ENCODE results near the gene RAG1. TPM values are rescaled to one million over a fixed set of nuclear protein-coding genes. Genes with fewer than 3 reads are reported as not detected.

RAG1 gene
- total RNA-seq, 4 donors from 2014 or later, result 0.04 to 0.34 (median 0.24) TPM

DNA sequence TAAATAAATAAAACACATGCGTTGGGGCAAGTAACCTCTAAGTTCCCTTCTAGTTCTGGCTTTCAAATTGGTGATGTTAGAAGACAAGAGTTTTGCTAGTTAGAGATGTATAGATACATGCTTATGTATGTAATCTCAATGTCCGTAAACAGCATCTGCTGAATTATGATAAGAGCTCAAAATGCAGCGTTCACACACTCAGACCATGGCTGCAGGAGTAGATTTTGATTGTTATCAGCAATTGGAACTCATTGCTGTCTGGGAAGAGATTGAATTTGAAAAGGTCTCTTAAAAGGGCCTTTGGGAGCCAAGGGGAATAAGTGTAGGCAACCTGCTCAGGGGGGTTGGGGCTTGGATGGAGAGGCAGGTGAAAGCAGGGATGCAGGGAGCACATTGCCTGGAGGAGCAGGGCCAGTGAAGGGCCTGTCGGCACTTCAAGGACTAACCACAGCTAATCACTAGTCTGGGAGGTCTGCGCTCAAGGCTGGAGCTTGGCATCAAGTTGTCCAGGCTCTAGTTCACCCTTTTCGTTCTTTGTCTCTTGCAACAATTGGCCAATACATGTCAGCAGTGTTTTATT, 2.7 kb upstream of the RAG1 start:
- Histone ChIP-seq H3K27me3 (peaks cover 0 to 11% (median 0%) of the 10 kb centered on the region in 4 donors), H3K9me3 (no peaks in the 10 kb centered on the region), H3K4me3 (no peak overlapping the region), H3K27ac (no peak overlapping the region), H3K36me3 (no peaks in the 10 kb centered on the region), H3K4me1 (peaks cover 0 to 6% (median 3%) of the 10 kb centered on the region in 3 donors)
- no peak for DNase-seq
- intact Hi-C loops (cut with DNase I), result loop anchor here (10.0 kb wide), 1 partner anchor 110 kb away; no protein-coding TSS in a partner anchor
- TF ChIP-seq POLR2A (IDR thresholded peaks at IDR 0.05), result no peak
- TF ChIP-seq, protein P1, sequence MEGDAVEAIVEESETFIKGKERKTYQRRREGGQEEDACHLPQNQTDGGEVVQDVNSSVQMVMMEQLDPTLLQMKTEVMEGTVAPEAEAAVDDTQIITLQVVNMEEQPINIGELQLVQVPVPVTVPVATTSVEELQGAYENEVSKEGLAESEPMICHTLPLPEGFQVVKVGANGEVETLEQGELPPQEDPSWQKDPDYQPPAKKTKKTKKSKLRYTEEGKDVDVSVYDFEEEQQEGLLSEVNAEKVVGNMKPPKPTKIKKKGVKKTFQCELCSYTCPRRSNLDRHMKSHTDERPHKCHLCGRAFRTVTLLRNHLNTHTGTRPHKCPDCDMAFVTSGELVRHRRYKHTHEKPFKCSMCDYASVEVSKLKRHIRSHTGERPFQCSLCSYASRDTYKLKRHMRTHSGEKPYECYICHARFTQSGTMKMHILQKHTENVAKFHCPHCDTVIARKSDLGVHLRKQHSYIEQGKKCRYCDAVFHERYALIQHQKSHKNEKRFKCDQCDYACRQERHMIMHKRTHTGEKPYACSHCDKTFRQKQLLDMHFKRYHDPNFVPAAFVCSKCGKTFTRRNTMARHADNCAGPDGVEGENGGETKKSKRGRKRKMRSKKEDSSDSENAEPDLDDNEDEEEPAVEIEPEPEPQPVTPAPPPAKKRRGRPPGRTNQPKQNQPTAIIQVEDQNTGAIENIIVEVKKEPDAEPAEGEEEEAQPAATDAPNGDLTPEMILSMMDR (IDR thresholded peaks at IDR 0.05), result no peak
- 66 to 69% methylated on average over 6 of the region's 6 CpGs for WGBS, 2 donors

DNA sequence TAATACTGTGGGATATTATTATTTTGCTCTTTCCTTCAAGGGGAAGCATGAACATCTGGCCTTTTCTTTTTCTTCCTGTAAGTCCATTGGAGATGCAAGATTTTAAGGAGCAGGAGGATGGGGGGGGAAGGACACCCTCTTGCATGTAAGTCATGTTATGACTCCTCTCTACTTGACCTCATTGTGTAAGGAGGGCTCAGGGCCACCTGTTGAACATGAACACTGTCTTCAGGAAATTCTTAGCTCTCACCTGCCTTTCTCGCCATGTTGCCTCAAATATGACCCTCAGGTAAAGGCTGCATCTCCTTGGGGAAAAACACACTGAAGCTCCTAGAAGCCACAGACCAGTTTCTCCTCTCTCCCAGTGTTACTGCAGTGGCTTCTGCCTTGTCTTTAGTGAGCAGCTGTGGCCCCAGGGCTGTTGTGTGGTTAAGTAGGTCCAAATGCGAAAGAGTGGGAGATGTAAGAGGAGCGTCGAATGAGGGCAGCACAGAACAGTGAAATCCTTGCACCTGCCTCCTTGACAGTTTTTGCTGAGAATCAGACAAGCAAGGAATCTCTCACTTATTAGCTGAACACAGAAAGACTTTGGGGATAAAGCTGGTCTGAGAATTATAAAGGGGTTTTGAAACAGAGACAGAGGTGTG, 1.3 kb upstream of the RAG1 start:
- intact Hi-C loops (cut with DNase I), result loop anchor here (10.0 kb wide), 1 partner anchor 108 kb away; no protein-coding TSS in a partner anchor
- no peak for TF ChIP-seq POLR2A (IDR thresholded peaks at IDR 0.05)
- TF ChIP-seq, protein P1 (IDR thresholded peaks at IDR 0.05), result no peak
- WGBS, 2 donors, result 71 to 84% methylated on average over 1 to 4 of the region's 4 CpGs

DNA sequence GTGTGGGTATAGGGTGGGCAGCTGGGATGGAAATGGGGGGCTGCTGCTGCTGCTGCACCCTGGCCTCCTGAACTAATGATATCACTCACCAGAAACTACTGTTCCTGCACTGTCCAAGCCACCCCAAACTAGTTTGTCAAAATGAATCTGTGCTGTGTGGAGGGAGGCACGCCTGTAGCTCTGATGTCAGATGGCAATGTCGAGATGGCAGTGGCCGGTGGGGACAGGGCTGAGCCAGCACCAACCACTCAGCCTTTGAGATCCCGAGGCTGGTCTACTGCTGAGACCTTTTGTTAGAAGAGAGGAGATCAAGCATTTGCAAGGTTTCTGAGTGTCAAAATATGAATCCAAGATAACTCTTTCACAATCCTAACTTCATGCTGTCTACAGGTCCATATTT, 1.3 kb downstream of the RAG1 start:
- intact Hi-C loops (cut with DNase I), result loop anchor here (10.0 kb wide), 1 partner anchor 106 kb away; no protein-coding TSS in a partner anchor
- no peak for DNase-seq

More for the DNA sequence above, 1.3 kb upstream of the RAG1 start:
- H3K4me1 ChIP-seq, result peaks cover 0 to 6% (median 3%) of the 10 kb centered on the region in 3 donors
- no peaks in the 10 kb centered on the region for H3K36me3 ChIP-seq
- no peak overlapping the region for H3K4me3 ChIP-seq
- peaks cover 0 to 11% (median 0%) of the 10 kb centered on the region in 4 donors for H3K27me3 ChIP-seq
- no peak for DNase-seq
- no peaks in the 10 kb centered on the region for H3K9me3 ChIP-seq
- no peak overlapping the region for H3K27ac ChIP-seq

DNA sequence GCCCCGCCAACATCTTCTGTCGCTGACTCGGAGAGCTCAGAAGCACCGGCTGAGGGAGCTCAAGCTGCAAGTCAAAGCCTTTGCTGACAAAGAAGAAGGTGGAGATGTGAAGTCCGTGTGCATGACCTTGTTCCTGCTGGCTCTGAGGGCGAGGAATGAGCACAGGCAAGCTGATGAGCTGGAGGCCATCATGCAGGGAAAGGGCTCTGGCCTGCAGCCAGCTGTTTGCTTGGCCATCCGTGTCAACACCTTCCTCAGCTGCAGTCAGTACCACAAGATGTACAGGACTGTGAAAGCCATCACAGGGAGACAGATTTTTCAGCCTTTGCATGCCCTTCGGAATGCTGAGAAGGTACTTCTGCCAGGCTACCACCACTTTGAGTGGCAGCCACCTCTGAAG, 6.7 kb downstream of the RAG1 start:
- Histone ChIP-seq H3K4me1 (no peaks in the 10 kb centered on the region), H3K27me3 (no peaks in the 10 kb centered on the region), H3K27ac (no peak overlapping the region), H3K4me3 (no peak overlapping the region), H3K9me3 (no peaks in the 10 kb centered on the region), H3K36me3 (no peaks in the 10 kb centered on the region)
- DNase-seq, result no peak
- TF ChIP-seq, protein P1 (IDR thresholded peaks at IDR 0.05), result no peak
- TF ChIP-seq POLR2A (IDR thresholded peaks at IDR 0.05), result no peak
- 67 to 73% methylated on average over 5 to 8 of the region's 8 CpGs for WGBS, 2 donors
- intact Hi-C loops (cut with DNase I), result no loop called here

More for the DNA sequence above, 1.3 kb downstream of the RAG1 start:
- peaks cover 0 to 11% (median 0%) of the 10 kb centered on the region in 4 donors for H3K27me3 ChIP-seq
- no peak overlapping the region for H3K4me3 ChIP-seq
- 70% methylated on average over 4 of the region's 4 CpGs for WGBS, 2 donors
- TF ChIP-seq POLR2A (IDR thresholded peaks at IDR 0.05), result no peak
- TF ChIP-seq, protein P1 (IDR thresholded peaks at IDR 0.05), result no peak
- no peak overlapping the region for H3K27ac ChIP-seq
- peaks cover 0 to 6% (median 3%) of the 10 kb centered on the region in 3 donors for H3K4me1 ChIP-seq
- no peaks in the 10 kb centered on the region for H3K9me3 ChIP-seq
- H3K36me3 ChIP-seq, result no peaks in the 10 kb centered on the region

DNA sequence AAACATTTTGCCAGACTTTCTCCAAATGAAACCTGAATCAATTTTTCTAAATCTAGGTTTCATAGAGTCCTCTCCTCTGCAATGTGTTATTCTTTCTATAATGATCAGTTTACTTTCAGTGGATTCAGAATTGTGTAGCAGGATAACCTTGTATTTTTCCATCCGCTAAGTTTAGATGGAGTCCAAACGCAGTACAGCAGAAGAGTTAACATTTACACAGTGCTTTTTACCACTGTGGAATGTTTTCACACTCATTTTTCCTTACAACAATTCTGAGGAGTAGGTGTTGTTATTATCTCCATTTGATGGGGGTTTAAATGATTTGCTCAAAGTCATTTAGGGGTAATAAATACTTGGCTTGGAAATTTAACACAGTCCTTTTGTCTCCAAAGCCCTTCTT, 9.6 kb downstream of the RAG1 start:
- peaks cover 0 to 8% (median 0%) of the 10 kb centered on the region in 3 donors for H3K9me3 ChIP-seq
- no peak overlapping the region for H3K4me3 ChIP-seq
- DNase-seq, result no peak
- intact Hi-C loops (cut with DNase I), result no loop called here
- H3K27me3 ChIP-seq, result no peaks in the 10 kb centered on the region
- no peak for TF ChIP-seq POLR2A (IDR thresholded peaks at IDR 0.05)
- TF ChIP-seq, protein P1 (IDR thresholded peaks at IDR 0.05), result no peak
- no peaks in the 10 kb centered on the region for H3K36me3 ChIP-seq
- WGBS, 2 donors, result 46 to 62% methylated on average over 2 of the region's 2 CpGs
- no peaks in the 10 kb centered on the region for H3K4me1 ChIP-seq
- H3K27ac ChIP-seq, result no peak overlapping the region
